Hematopoietic multipotent progenitor cell treated with erythropoietin and hydrocortisone succinate and interleukin-3 and kit ligand, for 6 days (in vitro differentiated cells): Measurements from ENCODE around the gene PPP1R10.
A peak's percentile ranks its signal among the peaks of the same experiment; 100 is the strongest.
"Not testable (repeated sequence)": the region's sequence is repeated elsewhere in the genome, so short reads cannot be mapped to it uniquely, and the experiment has no call there.

Source experiments
- DNase-seq: peaks from one replicate; pipeline ENCODE4 v3.0.0-alpha.2; 2015

The PPP1R10 gene

DNA sequence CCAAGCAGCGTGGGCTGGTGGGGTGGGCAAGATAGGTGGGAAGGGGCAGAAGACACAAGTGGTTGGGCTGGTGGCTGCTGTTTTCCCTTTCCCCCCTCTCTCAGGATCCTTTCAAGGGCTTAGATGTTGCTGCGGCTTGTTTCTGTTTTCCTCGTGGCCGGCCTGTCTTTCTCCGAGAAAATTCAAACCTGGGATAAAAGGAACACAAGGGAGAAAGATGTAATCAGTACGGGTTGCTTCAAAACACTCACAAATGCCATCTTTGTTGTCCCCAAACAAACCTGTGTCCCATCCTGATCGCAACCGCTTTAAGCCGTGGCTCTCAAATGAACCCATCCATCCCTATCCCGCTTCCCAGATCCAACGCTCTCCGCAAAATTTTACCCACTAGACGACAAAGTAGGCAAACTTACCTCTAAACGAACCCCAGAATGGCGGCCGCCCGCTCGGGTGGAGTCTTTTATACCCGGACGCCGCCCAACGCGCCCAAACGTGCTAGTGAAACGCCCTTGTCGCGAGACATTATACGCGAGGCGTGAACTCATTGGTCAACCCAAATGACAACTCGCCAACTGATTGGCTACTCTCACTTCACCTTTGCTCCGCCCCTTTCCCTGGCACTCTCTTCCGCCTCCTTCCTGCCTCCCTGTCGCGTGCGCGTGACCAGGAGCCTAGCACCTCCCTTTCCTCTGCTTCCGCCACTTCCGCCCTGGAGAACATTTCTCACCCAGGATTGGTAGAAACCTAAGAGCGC is at the start of gene PPP1R10:
PPP1R10 (minus strand) TSS at position 433 of the 754 bp plus-strand sequence. CDS start 7,299 bp downstream, outside the sequence.
- peak; percentile 100 for DNase-seq

DNA sequence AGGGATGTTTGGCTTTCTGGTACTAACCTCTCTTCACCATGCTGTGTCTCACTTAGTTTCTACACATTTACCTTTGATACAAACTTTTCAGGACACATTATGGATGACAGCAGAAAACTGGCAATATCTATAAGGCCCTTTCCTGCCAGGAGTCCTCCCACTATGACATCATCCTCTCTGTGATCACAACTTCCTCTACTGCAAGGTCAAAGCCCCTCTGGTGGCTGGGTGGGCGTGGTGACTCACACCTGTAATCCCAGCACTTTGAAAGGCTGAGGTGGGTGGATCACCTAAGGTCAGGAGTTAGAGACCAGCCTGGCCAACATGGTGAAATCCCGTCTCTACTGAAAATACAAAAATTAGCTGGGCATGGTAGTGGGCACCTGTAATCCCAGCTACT is 49.3 kb upstream of the PPP1R10 start:
- not testable (repeated sequence) for DNase-seq

DNA sequence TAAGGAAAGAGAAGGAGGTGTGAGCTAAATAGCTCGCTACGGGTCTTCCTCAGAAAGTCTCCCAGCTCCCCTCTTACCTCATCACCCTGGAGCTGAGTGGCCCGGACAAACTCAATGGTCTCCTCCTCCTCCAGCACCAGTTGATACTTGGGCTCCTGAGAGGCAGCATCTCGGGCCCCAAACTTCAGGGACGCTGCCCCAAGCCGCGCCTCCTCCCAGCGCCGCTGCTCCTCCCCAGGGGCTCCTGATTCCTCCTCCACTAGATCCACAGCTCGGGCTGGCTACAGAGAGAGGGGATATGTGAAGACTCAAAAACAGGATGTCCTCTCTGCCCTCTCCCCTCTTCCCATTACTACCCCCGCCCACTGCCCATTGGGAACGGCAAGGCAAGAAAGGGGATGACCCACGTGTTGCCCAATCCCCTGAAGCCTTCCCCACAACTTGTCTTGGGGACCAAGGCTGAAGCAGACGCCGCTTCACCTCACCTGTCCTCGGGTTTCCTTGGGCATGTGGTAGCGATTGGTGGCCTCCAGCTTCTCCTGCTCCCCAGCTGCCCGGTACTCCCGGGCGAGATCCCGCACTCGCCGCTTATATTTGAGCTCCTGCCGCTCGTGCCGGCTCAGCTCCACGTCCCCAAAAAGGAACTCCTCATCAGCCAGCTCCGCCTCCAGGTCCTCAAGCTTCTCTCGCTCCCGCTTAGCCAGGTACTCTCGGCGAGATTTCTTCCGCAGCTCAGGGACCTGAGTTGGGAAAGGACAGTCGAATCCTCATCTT is 48.1 kb upstream of the PPP1R10 start:
- DNase-seq: no peak

DNA sequence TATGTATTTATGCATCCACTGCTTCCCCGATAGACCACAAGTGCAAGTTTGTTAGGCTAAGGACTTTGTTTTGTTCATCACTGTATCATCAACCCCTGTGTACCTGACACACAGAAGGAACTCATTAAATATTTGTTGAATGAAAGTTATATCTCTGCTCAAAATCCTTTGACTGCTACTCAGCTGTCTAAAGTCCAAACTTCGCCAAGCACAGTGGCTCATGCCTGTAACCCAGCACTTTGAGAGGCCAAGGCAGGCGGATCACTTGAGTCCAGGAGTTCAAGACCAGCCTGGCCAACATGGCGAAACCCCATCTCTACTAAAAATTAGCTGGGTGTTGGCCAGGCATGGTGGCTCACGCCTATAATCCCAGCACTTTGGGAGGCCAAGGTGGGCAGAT is 40.9 kb upstream of the PPP1R10 start:
- DNase-seq: not testable (repeated sequence)

DNA sequence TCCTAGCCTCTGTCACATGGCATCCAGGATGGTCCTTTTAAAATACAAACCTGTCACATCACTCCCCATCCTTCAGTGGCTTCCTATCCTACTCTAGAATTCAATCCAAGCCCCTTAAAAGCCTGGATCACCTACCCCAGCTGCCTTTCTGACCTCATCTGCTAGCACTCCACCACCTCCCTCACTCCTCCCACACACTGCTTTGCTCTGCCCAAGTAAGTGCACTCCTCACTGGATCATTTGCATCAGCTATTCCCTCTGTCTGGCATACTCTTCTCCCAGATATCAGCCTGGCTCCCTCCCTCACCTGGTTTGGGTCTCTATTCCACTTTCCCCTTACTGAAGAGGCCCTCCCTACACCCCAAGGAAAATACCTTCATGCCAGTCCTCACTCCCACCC is 40.4 kb upstream of the PPP1R10 start:
- no peak for DNase-seq

DNA sequence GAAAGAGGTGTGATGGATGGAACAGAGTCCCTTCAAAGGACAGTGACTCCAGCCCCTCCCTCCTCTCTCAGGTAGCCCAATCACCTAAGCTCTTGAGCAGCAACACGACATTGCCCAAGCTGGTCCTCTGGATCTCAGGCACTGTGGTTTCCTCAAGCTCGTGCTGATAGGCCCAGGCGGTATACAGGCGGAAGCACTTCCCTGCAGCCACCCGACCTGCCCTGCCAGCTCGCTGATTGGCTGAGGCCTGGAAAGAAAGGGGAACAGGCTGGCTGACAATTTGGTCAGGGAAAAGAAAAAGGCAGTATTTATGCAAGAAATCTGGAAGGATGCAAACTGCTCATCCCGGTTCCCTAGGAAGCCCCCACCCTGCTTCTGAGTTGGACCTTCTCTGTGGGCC is 39.5 kb upstream of the PPP1R10 start:
- DNase-seq: no peak

DNA sequence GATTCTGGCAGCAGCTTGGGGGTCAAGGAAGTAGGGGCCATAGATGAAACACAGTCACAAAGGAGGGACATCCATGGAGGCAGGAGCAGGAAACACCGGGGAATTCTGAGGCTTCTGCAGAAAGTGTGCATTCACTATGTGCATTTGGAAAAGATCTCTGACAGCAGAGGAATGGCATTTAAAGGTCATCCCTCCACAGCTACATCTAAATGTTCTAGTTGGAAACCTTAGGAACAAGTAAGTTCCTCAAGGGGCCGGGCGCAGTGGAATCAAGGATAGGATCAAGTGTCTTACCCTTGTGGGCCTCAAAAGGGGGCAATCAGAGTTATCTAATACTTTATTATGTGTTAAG is 38.7 kb upstream of the PPP1R10 start:
- no peak for DNase-seq

DNA sequence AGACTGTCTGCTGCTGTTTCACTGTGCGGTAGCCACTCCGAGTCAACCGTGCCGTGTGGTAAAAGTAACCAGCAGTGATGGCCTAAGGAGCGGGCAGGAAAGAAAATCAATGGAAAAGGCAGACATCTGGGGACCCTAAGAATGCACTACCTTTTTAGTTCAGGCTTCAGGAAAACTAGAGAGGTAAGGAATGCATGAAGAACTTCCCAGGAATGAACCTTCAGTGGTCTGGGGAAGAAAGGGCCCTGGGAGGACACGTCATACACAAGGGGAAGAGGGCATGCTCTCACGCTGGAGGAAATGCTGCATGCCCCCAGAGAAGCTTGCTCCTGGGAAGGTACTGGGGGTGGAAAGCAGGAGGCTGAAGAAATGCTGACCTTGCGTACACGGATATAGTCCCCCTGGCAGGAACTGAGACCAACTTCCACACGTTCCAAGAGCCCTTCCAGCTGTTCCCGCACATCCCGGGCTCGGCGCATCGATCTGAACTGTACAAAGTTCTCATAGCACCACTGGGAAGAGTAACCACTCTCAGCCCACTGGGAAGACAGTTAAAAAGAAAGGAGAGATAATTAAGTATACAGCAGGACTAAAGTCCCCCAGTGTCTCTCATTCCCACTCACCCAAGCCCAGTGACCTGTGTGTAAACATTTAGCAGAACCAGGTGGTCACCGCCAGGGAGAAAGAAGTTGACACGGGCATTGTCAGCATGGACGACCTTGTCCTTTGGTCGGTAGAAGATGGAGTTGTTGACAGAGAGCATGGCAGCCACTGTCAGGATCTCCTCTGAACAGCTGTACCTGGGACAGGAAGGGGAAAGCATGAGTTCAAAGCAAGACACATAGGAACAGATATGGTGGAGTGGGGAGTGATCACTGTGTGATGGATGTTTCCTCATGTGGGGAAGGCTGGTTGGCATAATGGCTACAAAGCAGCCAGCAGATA is 38.0 kb upstream of the PPP1R10 start:
- no peak for DNase-seq

DNA sequence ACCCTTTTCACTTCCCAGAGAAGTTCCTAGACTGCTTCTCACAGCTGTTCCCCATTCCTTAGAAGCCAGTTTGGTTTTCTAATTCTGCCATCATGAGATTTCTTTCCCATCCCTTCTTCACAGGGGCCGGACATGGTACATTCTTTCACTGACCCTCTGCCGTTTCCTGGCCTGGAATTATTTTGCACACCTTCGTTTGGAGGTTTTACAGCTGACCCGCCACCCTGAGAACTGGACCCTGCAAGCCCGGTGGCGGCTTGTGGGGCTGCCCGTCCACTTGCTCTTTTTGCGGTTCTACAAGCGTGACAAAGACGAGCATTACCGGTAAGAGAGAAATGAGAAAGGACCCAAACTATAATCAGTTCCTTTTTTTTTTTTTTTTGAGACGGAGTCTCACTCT is 34.1 kb upstream of the PPP1R10 start:
- DNase-seq: no peak

DNA sequence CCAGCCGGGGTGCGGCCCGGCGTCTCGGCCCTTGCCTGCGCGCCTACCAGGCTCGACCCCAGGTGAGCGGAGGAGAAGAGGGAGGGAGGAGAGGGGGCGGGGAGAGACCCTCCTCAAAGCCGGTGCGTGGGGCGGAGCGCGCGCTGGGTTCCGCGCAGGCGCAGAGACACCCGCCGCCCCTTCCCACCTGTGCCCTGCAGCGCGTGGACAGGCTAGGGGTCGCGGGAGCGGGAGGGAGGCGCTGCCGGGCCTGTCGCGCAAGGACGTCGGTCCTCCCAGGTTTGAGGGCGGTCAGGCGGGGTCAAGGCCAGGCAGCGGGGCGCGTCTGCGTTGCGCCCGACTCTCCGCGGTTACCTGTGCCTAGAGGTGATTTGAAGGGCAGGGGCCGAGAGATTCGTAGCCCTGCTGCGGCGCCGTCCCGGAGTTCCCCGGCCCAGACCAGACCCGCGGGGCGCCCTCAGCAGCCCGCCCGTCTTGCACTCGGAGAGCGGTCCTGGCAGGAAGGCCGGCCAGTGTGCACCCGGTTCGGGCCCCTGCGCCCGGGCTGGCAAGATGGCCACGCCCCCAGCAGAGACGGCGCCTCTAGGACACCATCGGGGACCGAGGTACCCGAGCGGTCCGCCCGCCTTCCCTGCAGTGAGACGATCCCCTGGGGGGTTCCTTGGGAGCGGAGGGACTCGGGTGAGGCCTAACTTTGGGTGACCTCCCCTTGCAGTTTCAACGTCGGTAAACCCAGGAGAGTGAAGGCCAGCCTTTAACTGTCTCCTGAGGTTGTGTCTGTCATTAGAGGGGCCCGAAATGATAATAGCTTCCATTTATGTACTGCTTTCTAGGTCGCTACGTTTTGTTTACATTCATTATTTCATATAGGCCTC is 30.4 kb upstream of the PPP1R10 start:
- peak; percentile 93 for DNase-seq

DNA sequence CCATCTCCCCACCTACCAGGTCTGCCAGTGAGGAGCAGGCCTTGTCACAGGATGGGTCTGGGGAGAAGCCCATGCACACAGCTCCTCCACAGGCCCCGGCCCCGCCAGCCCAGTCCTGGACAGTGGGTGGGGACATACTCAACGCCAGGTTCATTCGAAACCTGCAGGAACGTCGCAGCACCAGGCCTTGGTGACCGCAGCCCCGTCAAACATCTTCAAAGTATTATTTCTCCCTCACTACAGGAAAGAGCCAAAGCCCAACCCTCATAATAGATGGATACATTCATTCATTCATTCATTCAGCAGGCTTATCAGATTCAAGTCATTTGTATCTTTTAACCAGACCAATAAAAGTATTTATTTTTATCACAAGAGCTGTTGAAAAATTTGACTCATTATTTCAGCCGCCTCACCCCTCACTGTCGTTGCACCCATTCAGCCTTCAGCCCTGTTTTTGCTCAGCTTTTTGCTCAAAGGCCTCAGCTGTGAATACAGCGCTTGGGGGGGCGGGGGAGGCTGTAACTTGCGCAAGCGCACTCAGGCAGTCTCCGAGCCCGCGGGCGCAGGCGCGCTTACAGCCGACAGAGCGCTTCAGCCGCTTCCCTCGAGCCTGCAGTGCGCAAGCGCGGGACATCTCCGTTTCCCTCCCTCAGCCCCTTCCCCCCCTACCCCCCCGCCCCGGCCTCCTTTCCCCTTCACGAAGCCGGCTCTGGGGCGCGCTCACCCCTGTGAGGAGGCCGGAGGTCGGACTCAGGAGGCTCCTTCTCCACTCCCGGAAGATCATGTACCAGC is 29.6 kb upstream of the PPP1R10 start, which contains the start of gene C6orf136:
C6orf136 (plus strand) TSS at position 684 of the 792 bp plus-strand sequence; CDS start at position 783, 99 bp downstream.
- DNase-seq: peak; percentile 96

DNA sequence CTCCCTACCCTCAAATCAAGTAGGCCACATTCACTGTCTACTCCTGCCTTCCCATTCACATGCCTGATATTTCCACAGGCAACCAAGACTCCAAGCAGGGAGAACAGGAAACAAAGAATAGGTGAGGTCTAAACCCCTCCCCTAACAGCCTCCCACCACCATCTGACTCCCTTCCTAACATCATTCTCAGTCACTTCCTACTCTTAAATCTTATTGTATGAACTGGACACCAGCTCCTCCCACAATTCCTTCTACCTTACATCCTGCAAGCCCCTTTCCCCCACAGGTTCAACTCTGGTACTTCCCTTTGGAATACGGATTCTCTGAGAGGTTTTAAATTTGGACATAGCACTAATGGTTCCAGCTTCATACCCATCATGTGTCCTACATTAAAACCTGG is 28.9 kb upstream of the PPP1R10 start:
- DNase-seq: no peak

DNA sequence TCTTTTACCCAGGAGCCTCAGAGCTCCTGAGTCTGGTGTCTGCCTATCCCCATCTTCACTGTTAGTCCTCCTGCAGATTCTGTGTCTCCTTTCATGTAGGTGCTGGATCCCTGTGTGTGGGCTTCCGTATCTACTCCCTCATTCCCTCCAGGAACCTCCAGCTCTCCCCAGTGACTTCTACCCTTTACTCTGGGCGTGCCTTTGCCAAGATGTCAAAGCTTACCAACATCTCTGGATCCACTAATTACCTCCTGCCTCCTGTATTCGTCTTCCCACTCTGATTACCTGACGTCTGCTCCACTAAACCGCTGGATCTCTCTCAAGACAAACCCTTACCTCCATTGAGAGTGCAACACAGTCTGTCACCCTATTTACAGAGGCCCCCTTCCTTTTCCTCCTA is 27.7 kb upstream of the PPP1R10 start:
- DNase-seq: no peak

DNA sequence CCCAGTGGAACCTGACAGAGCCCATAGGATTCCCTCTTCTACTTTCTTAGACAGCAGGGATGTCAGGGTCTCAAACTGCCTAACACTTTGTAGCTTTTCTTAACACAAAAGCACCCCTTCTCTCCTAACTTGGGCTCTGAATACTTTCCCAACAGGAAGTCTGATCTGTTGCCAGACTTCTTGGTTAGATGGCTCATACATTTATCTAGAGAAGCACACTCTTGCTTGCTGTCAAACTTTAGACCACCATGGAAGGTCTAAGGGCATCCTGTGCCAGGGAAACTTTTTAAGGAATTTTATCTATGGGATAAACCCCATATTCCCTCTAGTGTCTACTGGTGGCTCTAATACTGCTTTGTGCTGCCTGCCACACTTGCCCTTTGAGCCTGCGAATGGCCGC is 26.6 kb upstream of the PPP1R10 start:
- DNase-seq: no peak

DNA sequence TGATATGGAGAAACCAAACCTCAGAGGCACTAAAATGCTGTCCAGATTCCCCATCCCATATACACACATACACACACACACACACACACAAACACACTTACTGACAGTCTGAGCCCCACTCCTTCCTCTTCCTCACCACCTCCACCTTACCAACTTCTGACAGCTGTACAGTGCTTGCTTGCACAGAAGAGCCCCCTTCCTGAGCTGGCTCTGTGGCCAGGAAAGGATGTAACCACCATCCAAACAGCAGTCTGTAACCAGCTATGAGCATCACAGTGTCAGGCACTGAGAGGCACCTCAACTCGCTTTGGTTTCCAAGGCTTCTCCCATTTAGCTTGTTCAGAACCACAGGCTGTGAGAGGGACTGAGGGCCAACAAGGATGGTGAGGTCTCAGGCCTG is 24.0 kb upstream of the PPP1R10 start:
- no peak for DNase-seq

DNA sequence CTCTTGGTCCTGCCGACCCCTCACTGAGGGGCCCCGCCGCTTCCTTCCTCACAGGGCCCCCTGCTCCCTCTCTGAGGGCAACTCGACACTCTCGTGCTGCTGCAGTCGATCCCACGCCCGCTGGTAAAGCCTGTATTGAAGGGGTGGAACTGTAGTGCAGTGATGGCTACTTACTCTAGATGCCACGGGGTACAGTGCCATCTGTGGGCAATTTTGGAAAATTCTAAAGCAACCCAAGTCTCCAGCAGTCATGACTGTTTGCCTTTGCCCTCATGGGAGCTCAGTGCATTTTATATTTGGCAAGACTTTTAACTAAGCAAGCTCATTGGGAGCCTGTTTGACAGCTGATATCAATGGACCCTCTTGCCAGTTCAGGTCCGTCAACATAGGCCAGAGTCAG is 23.4 kb upstream of the PPP1R10 start:
- DNase-seq: peak; percentile 61

DNA sequence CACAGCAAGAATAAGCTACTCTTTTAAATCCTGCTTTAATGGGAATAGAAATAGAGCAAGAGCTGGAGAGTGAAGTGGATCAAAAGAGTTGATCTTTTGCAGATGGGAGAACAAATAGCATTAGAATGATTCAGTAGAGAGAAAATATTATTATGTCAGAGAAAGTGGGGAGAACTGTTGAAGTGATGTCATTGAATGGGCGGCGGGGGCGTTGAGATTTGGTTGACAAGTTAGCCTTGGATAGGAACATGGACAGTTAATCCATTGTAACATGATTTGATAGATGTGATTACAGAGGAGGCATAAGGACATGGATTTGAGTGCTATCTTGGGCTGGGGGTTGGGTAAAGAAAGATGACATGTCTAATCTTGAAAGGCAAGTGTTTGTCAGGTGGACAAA is 18.8 kb upstream of the PPP1R10 start:
- no peak for DNase-seq

DNA sequence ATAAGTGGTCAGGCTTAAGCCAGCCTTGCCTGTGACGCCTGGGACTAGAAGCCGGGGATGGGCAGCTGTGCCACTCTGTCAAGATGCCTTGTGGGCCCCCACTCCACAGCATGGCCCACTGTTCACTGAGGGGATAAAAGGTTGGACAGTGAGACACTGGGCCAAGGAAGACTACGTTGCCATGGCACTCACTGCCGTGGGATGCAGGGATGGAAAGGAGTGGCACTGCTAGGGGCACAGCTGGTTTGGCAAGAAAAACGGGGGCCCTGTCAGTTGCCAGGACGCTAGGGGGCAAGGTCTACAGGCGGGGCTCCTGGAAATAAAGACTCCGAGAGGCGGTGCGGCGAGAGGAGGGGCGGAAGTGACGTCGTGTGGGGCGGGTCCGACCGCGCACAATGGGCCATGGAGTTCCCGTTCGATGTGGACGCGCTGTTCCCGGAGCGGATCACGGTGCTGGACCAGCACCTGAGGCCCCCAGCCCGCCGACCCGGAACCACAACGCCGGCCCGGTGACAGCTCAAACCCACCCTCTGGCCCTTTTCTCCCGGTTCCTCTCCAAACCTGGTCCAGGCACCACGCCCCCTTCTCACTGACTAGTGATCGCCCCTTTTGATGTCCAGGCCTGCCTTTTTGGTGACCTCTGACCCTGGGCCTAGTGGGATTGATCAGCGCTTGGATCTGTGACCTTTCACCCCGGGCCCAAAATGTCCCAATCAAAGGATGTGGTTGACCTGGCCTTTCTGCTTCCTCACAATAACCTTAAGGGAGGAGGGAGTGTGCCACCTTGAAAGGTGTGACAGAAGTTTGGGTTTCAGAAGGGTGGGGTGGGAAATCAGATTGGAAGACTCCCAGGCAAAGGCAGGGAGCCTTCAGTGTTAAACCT is 9.7 kb upstream of the PPP1R10 start, which contains the start of gene ATAT1:
ATAT1 (plus strand) TSS at position 391 of the 883 bp plus-strand sequence.
- DNase-seq: peak; percentile 93

DNA sequence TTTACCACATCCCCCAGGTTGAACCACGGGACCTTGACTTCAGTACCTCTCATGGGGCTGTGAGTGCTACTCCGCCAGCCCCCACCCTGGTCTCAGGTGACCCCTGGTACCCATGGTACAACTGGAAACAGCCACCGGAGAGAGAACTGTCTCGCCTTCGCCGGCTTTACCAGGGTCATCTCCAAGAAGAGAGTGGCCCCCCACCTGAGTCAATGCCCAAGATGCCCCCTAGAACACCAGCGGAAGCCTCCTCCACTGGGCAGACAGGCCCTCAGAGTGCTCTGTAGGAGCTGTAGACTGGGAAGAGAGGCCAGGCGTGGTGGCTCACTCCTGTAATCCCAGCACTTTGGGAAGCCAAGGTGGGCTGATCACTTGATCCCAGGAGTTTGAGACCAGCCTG is 8.5 kb upstream of the PPP1R10 start:
- no peak for DNase-seq

DNA sequence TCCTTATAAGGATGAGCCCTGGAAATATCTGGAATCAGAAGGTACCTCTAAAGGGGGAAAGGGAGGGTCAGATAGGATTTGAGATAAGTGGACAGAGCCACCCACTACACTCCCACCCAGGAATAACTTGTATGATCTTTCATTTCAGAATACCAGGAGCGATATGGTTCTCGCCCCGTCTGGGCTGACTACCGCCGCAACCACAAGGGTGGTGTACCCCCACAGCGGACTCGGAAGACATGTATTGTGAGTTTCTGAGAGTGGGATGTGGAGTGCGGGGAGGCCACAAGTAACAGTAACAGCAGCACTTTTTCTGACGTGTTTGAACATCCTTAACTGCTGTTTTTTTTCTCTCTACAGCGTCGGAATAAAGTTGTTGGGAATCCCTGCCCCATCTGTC is 2.5 kb upstream of the PPP1R10 start:
- DNase-seq: no peak
